Renal pelvis (tissue), 4 donors: ENCODE data around the gene DHX36. TPM values are rescaled to one million over a fixed set of nuclear protein-coding genes. Genes with fewer than 3 reads are reported as not detected.

Experiments used
- DNase-seq: peaks from one replicate; pipeline ENCODE4 v3.0.0-alpha.2; 2013
- polyA plus RNA-seq, 3 donors: library from polyadenylated mRNA; unstranded; fragments of 120-200 nt; gene quantifications; one replicate each; pipeline ENCODE4 v1.2.1, GENCODE V29; 2013; ENCODE audit not compliant: insufficient read length in 3 of 3

Gene DHX36
- polyA plus RNA-seq, 3 donors, result 71.2 to 86.4 (median 78.4) TPM

DNA sequence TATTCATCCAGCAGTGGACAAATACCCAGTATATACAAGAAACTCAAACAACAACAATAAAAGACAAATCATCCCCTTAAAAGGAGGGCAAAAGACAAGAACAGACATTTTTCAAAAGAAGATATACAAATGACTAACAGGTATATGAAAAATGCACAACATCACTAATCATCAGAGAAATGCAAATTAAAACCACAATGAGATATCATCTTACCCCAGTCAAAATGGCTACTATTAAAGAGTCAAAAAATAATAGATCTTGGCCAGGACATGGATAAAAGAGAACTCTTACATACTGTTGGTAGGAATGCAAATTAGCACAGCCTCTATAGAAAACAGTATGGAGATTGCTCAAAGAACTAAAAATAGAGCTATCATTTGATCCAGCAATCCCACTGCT lies 16.9 kb downstream of the DHX36 start:
- no peak for DNase-seq

DNA sequence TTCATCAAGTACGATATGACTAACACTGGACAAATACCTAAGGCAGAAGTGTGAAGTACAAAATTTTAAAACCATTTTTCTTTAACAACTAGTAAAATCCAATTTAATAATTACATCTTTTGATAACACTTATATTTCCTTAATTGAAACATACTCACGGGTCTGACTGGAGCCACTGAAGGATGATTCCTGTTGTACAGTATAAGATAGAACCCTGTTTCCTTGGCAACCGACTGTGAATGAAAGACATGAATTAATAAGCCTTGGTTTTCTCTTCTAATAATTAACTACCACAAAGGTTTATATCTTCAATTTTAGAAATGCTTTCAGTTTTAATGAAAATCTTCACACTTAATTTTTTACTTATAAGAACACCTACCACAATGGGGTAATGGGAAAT lies 19.4 kb downstream of the DHX36 start:
- DNase-seq, result no peak

DNA sequence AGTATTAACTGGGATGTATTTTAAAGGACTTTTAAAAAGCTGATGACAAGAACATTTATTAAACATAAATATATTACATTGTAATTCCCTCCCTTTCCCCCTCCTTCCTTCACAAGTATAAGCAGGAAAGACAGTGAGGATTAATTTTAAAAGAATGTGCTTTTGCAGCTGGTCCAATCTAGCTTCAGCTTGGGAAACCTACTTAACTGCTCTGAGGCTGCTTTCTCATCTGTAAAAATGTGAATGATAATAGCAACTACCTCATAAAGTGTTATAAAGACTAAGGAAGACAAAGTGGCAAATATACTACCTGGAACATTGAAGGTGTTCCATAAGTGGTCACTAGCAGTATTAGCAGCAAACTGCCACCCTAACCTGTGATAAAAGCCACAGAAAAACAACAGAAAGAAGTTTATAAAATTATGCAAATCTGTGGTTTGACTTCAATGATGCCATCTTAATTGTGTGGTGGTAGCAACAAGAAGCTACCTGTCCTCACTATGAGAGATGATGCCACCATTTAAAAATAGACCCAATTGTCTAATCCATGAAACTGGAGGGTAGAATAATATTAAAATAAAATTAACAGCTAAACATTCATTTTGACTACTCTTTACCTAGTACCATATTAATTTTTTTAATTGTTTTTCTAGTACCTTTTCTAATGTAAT lies 20.0 kb downstream of the DHX36 start:
- no peak for DNase-seq

DNA sequence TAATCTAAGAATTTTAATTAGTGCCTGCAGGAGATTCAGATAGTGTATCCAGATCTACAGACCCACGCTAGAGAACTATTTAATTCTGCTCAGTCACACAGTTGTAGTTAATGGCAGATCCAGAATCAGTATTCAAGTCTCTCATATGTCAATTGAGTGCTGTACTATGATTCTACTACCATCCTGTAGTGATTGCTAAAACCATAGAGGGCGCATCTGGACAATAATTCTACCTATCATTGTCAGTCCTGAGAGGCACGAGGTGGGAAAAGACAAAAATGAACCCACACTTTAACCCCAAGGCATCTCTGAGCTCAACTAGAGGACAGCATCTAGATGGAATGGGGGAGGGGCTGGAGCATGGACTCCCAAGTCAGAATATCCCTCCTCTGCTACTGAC lies 22.7 kb downstream of the DHX36 start:
- DNase-seq, result no peak

DNA sequence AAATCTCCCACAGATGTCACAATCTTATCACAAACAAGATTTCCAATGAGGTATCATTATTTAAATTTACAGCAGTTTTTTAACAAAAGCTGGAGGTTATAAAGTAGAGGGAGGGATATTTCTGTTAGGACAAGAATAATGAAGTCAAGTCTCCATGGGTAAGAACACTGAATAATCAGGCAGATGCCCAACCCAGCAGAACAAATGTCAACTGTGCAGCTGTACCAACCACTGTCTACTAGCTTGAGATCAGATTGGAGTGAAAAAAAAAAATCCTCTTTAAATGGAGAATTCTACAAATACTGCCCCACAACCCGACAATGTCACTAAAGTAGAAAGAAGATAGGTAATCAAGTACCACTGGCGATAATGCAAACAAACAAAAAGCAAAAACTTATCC lies 30.3 kb downstream of the DHX36 start:
- no peak for DNase-seq

DNA sequence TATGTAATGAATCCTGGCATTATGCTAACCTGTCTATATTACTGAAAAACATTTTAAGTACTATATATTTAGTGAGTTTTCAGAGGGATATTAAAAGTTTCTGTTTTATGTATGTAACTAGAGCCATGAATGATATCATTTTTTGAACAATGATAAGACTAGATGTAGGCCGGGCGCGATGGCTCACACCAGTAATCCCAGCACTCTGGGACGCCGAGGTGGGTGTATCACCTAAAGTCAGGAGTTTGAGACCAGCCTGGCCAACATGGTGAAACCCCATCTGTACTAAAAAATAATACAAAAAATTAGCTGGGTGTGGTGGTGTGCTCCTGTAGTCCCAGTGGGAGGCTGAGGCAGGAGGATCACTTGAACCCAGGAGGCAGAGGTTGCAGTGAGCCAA lies 34.1 kb downstream of the DHX36 start:
- DNase-seq, result no peak

DNA sequence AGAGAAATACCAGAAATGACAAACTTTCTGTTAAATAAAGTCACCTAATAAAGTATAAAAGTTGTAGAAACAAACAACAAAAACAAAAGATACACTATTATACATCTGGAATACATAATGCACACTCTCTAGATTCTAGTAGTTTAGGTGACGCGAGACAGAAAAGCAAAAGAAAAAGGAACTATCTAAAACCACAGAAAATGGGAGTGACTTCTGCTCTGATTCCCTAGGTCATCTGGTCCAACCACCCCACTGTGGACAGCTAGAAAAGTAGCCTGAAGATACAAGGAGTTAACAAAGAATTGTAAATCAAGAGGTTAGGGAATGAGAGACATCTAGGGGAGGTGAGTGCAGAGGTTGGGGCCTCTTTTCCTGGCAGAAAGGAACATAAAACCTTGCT lies 39.1 kb downstream of the DHX36 start:
- no peak for DNase-seq

DNA sequence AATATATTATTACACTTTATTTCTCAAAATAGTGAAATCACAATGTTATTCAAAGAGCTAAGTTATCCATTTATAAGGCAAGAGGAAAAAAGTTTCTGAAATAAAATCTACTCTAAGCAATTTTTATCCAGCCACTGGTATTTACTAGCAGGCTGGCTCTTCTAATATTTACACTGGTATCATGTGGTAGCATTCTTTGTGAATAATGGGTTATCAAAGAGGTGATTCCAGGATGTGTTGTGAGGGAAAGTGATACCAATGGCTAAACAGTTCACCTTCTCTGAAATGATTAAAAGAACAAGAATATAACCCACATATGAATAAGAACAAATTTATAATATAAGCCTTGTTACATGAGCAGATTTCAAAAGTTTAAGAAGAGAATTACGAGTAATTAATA lies 44.1 kb downstream of the DHX36 start:
- DNase-seq, result no peak

DNA sequence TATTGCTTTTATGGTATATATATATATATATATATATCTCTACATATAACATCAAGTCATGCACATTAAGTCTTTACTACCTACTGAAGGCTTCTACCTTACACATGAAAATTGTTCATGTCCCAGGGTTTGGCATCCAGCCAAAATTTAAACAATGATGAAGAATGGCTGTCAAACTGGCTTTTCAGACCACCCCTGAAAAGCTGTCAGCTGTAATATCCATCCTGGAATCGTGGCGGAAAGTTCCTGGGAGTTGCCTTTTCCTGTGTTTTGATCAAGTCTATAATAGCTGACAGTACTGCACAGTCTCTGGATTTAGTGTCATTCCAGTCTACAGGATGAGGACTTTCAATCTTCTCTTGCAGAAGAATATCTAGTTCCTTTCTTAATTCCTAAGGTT lies 48.3 kb downstream of the DHX36 start:
- no peak for DNase-seq

DNA sequence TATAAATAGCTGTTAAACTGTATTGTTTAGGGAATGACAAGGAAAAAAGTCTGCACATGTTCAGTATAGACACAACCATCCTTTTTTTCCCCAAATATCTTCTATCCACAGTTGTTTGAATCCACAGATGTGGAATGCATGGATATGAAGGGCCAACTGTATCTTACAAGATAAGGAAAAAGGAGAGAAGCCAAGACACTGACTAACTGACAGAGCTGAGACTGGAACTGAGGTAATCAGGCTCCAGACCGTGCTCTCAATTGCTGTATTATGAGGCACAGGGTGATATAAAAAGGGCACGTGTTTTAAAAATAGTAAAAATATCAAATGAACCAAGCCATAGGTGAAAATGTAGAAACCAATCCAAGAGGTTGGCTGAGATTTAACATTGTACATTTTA lies 49.0 kb downstream of the DHX36 start:
- no peak for DNase-seq

DNA sequence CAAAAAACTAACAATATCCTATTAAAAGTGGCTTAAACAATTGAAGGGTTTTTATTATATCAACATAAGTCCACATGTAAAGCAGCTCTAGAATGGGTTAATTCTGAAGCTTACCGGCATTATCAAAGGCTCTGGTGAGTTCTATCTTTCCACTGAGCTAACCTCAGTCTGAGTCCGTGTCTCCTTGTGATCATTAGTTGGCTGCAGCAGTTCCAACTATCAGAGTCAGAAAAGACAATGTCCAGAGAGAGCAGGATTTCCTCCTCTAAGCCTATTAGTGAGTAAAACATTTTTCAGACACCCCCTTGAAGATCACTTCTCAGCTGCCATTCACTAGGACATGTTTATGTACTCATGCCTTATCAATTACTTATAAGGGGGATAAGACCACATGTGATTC lies 49.9 kb downstream of the DHX36 start:
- DNase-seq, result no peak

DNA sequence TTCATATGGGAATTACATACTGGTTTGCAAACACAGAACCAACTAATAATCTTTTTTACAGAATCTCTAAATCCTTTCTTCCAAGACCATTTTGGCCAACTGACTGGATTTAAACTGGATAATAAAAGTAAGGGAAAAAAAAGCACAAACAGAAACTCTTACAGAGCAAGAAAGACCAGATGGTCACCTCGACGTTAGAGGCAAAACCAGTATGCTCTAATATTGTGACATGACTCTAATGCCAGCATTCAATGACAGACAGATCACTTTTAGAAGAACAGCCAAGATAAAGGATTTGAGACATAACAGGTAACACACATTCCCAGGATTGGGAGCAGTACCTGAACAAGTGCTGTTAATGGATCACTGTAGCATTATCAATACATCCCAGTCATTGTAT lies 50.9 kb downstream of the DHX36 start:
- DNase-seq, result no peak

DNA sequence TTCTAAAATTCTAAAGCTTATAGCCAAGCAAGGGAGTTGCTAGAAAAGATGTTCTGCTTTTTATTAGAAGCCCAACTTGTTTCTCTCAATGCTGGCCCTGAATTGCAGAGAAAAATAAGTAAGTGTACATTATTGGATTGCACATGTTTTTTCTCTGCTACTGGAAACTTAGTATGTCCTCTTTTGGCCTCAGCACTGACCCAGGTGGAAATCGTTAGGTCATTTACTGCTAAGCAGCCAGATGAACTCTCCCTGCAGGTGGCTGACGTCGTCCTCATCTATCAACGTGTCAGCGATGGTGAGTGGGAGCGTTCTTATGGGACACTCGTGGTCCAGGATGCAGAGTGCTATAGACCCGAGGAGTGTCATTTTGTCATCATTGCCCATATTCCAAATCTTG lies 69.8 kb downstream of the DHX36 start:
- DNase-seq, result no peak

DNA sequence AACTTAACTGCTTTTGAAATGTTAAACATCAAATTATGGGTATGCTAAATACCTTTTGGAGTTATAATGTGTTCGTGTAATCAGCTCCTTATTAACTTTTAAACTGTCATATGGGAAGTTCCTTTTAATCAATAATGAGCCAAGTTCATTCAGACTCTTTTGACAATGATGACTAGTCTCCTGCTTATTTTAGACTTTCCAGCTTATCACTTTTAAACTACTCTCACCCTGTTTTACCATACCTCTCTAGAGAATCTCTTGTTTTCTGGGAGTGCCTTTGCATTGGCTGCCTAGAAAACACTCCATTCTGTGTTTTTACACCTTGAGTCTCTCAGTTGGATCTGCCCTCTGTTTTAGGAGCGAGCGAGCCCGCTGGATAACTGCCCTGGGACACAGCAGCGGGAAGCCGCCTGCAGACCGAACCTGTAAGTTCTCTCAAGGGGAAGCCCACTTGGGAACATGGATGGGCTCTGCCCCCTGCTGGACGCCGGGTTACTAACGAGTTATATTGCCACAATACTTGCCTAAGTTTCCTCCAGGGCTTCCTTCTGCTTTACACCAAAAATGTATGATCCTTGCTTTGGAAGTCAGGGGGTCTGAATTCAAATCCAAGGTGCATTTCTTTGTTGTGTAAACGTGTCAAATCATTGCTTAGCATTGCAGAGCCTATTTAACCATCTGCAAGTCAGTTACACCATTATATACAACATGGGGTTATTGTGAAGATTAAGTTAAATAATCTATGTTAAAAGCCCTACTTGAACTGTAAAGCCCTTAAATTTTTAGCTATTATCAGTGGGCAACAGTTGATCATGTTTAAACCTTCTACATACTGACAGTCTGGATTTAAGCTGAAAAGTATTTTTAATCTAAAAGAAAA lies 71.3 kb downstream of the DHX36 start:
- DNase-seq, result peak; percentile 89

DNA sequence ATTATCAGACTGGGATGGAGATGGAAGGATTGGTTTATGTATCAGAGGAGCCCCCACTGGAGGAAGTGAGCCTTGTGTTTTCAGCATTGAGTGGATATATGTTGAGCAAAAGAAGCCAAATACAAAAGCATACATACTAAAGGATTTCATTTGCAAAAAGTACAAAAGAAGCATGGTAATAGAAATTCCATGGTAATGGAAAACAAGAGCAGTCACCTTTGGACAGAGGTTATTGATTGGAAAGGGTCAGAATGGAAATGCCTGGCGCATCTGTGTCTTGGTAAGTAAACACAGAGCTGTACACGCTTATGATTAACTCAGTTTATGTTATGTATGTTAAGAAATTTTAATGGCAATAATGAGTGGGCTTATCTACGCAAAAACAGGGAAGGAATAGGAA lies 72.7 kb downstream of the DHX36 start:
- DNase-seq, result no peak

DNA sequence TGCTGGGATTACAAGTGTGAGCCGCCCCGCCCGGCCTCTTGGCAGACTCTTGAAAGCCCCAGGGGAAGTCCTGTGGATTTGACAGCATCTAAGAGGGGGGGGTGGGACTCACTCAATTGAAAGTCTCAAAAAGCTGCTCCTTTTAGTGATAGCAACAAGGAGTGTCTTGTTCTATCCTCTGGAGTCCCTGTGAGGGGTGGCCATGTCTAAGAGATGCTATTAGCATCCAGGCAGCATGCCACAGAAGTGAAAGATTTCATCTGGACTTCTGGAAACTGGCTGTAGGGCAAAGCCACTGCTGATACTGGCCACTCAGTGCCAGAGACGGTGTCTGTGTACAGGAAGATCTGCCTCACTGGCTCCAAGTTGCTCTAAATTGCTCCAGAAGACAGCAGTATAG lies 74.0 kb downstream of the DHX36 start:
- no peak for DNase-seq

DNA sequence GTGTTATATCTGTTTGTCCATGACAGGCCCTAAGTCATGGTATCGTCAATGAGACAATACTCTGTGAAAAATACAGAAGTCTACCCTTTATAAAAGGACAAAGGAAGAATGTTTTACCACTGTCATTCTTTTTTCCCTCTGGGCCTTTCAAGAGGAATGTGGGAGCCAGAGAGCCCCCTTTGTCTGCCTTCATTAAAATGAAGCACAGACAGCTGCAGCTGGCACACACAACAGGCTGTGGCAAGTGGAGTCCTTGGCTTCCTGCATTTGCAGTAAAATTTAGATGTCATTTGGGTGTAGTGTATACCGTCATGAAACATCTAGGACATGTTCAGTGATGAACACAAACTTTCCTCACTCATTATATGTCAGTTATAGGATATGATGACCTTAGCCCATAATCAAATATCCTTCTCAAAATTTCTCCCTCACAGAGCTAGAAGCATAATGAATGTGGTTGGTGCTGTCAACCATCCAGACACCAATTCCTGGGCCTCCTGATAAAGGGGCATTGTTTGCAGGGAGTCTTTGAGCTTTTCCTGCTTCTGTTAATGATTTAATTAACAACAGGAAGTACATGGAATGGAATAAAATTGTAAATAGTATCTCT lies 76.4 kb downstream of the DHX36 start:
- DNase-seq, result no peak

DNA sequence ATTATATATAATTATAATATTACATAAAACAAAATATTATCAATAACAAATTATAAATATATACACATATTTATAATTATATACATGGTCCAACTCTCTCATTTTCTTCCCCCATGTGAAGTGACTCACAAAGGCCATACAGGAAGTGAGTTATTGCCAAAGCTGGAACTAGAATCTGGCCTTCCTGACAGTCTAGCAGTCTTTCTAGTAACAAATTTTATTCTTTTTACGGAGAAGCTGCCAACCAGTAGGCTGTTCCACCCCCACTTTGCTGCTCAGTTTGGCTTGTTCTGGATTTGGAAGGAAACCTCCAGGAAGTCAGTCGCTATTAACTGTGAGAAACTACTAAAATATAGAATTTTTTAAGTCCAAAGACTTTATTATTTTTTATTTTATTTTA lies 79.6 kb downstream of the DHX36 start:
- DNase-seq, result no peak

DNA sequence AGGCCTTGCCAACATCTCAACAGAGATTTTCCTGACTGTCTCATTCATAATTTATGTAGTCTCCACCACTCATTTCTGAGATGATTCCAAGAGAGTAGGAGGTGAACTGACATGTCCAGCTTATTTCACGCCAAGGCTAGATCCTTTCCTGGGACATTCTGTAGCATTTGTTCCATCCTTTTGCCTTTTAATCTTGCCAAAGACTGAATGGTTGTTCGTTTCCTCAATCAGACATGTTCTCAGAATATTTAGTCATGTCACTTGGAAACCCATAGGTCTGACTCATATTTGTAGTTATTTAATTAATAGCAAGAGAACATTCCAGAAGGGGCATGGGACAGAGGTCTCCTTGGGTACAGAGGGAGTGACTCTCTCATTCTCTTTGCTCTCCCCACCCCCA lies 80.9 kb downstream of the DHX36 start:
- no peak for DNase-seq

DNA sequence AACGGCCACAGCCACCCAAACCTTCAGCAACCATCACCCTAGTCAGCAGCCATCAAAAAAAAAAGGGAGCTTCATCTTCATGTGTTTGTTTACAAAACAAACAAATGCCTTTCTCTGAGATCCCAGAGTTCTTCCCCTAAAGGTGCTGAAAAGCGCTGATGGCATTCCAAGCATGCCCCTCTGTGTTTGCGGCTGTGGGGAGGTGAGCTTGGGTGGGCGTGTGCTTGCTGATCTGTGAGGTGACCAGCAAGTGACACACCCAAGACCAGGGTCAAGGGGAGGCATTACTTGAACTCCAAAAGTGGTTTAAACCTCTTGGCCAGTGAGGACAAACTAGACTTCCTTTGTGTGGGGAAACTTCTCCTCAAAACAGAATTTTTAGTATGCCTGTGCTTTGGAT lies 81.5 kb downstream of the DHX36 start:
- no peak for DNase-seq

DNA sequence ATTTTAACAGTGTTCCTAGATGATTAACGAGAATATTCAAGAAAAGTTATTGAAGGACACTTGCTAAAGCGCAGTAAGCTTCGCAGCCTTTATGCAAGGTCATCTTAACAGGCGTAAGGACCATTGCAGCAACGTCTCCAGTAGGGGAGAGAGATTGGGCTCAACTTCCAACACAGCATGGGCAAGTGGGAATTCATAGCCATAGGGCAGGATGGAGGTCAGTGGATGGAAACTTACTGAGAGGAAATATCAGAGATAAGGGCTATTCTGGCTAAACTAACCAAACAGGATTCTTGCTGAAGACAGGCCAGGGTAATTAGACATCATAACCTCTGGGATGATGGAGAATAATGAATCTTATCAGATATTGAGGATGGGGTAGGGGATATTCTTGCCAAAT lies 82.8 kb downstream of the DHX36 start:
- DNase-seq, result no peak

DNA sequence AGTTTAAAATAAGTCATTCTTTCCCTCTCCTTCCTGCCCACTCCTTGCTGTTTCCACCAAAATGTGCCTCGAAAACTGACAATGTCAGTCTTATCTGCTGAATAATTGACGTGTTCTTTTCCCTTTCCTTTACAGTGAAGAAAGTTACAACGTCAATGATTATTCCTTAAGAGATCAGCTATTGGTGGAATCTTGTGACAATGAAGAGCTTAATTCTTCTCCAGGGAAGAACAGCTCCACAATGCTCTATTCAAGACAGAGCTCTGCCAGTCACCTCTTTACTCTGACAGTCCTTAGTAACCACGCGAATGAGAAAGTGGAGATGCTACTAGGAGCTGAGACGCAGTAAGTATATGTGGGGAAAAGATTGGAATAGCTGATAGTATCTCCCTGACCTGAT lies 84.1 kb downstream of the DHX36 start:
- no peak for DNase-seq

DNA sequence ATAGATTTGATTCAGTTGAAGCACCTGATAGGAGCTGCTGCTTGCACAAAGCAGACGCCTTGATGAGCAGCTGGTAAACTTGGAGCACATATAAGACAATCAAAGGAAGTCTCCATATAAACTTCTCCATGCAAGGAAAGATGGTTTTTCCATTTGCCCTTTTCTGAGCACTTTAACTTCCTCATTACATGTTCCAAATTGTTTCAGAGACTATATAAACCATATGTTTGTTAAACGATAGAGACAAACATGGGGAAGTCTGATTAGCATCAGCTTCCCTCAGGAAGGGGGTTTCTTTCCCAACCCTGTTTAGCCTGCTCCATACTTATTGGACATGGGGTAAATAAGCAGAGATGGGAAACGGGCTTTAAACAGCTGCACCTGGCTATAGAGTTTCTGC lies 88.0 kb downstream of the DHX36 start:
- DNase-seq, result no peak
